ENCODE results near the gene TBC1D30. TPM values are rescaled to one million over a fixed set of nuclear protein-coding genes. Genes with fewer than 3 reads are reported as not detected.

TBC1D30 gene
- total RNA-seq, 1 donor from 2014 or later, result 1.2 TPM

- H3K79me2 ChIP-seq (ENCODE audit: insufficient read depth, low read length), result no peaks in the 10 kb centered on the region
- no peak overlapping the region for H3K27ac ChIP-seq (ENCODE audit: low read depth, low read length)
- H3K4me3 ChIP-seq (ENCODE audit: insufficient read depth, low read depth, low read length), result no peak overlapping the region
- Mint-ChIP-seq H3K36me3 (ENCODE audit: low read depth, unreplicated experiment) (no peaks in the 10 kb centered on the region), H3K27ac (ENCODE audit: unreplicated experiment) (no peak overlapping the region), H3K27me3 (ENCODE audit: low read depth, unreplicated experiment) (peaks cover 47% of the 10 kb centered on the region), H3K4me1 (ENCODE audit: low read depth, unreplicated experiment) (peaks cover 5% of the 10 kb centered on the region), H3K4me3 (ENCODE audit: unreplicated experiment) (peak overlapping the region; percentile 67), H3K9me3 (ENCODE audit: unreplicated experiment) (peaks cover 13% of the 10 kb centered on the region)
- peaks cover 35% of the 10 kb centered on the region for H3K27me3 ChIP-seq (ENCODE audit: insufficient read depth, low read length)
- H3K4me1 ChIP-seq (ENCODE audit: insufficient read depth, low read length), result peaks cover 8% of the 10 kb centered on the region
- peak overlapping the region; percentile 92 for H3K4me2 ChIP-seq (ENCODE audit: low read length)
- peak overlapping the region; percentile 15 for H2AFZ ChIP-seq (ENCODE audit: low read depth, low read length)
- no peak for DNase-seq (ENCODE audit: low read depth)
- peaks cover 3% of the 10 kb centered on the region for H3K9me3 ChIP-seq (ENCODE audit: insufficient read depth, low read depth, low read length)
- no peak overlapping the region for H3K9ac ChIP-seq (ENCODE audit: low read length)
- peak; percentile 79 for TF ChIP-seq EZH2 (IDR thresholded peaks at IDR 0.05; ENCODE audit: insufficient read depth, low read length)
- no peak for TF ChIP-seq CTCF (IDR thresholded peaks at IDR 0.05; ENCODE audit: insufficient read depth, low read depth, low read length)
- no peaks in the 10 kb centered on the region for H4K20me1 ChIP-seq (ENCODE audit: insufficient read depth, low read length)
- H3K36me3 ChIP-seq (ENCODE audit: insufficient read depth, low read length), result no peaks in the 10 kb centered on the region
- no peak for FAIRE-seq
Observed at GRCh38 chr12:64825143-64826021, 935 bp downstream of the TBC1D30 start.

- Histone ChIP-seq H3K9ac (ENCODE audit: low read length) (no peak overlapping the region), H4K20me1 (ENCODE audit: insufficient read depth, low read length) (no peaks in the 10 kb centered on the region), H3K4me1 (ENCODE audit: insufficient read depth, low read length) (peaks cover 8% of the 10 kb centered on the region), H3K27ac (ENCODE audit: low read depth, low read length) (no peak overlapping the region), H3K27me3 (ENCODE audit: insufficient read depth, low read length) (peaks cover 37% of the 10 kb centered on the region), H3K4me3 (ENCODE audit: insufficient read depth, low read depth, low read length) (no peak overlapping the region), H3K36me3 (ENCODE audit: insufficient read depth, low read length) (no peaks in the 10 kb centered on the region), H2AFZ (ENCODE audit: low read depth, low read length) (no peak overlapping the region), H3K4me2 (ENCODE audit: low read length) (peak overlapping the region; percentile 41), H3K79me2 (ENCODE audit: insufficient read depth, low read length) (no peaks in the 10 kb centered on the region), H3K9me3 (ENCODE audit: insufficient read depth, low read depth, low read length) (peaks cover 3% of the 10 kb centered on the region)
- peaks cover 13% of the 10 kb centered on the region for H3K9me3 Mint-ChIP-seq (ENCODE audit: unreplicated experiment)
- H3K36me3 Mint-ChIP-seq (ENCODE audit: low read depth, unreplicated experiment), result no peaks in the 10 kb centered on the region
- FAIRE-seq (no peak), DNase-seq (ENCODE audit: low read depth) (peak; percentile 44)
- no peak overlapping the region for H3K27ac Mint-ChIP-seq (ENCODE audit: unreplicated experiment)
- H3K27me3 Mint-ChIP-seq (ENCODE audit: low read depth, unreplicated experiment), result peaks cover 46% of the 10 kb centered on the region
- H3K4me1 Mint-ChIP-seq (ENCODE audit: low read depth, unreplicated experiment), result peaks cover 5% of the 10 kb centered on the region
- no peak for TF ChIP-seq EZH2 (IDR thresholded peaks at IDR 0.05; ENCODE audit: insufficient read depth, low read length)
- no peak for TF ChIP-seq CTCF (IDR thresholded peaks at IDR 0.05; ENCODE audit: insufficient read depth, low read depth, low read length)
- H3K4me3 Mint-ChIP-seq (ENCODE audit: unreplicated experiment), result no peak overlapping the region
Observed at GRCh38 chr12:64826234-64826633, 1.8 kb downstream of the TBC1D30 start.

GRCh38 chr12:64828713-64829112, 4.3 kb downstream of the TBC1D30 start:
- no peak for TF ChIP-seq CTCF (IDR thresholded peaks at IDR 0.05; ENCODE audit: insufficient read depth, low read depth, low read length)
- no peak for TF ChIP-seq EZH2 (IDR thresholded peaks at IDR 0.05; ENCODE audit: insufficient read depth, low read length)
- no peaks in the 10 kb centered on the region for H3K36me3 ChIP-seq (ENCODE audit: insufficient read depth, low read length)
- DNase-seq (ENCODE audit: low read depth), result no peak
- H4K20me1 ChIP-seq (ENCODE audit: insufficient read depth, low read length), result no peaks in the 10 kb centered on the region
- H3K9me3 Mint-ChIP-seq (ENCODE audit: unreplicated experiment), result peaks cover 10% of the 10 kb centered on the region
- no peaks in the 10 kb centered on the region for H3K79me2 ChIP-seq (ENCODE audit: insufficient read depth, low read length)
- no peaks in the 10 kb centered on the region for H3K9me3 ChIP-seq (ENCODE audit: insufficient read depth, low read depth, low read length)
- H3K27ac Mint-ChIP-seq (ENCODE audit: unreplicated experiment), result no peak overlapping the region
- peaks cover 5% of the 10 kb centered on the region for H3K4me1 Mint-ChIP-seq (ENCODE audit: low read depth, unreplicated experiment)
- no peaks in the 10 kb centered on the region for H3K36me3 Mint-ChIP-seq (ENCODE audit: low read depth, unreplicated experiment)
- no peak overlapping the region for H3K27ac ChIP-seq (ENCODE audit: low read depth, low read length)
- no peak for FAIRE-seq
- no peak overlapping the region for H3K4me2 ChIP-seq (ENCODE audit: low read length)
- H3K4me3 Mint-ChIP-seq (ENCODE audit: unreplicated experiment), result no peak overlapping the region
- peaks cover 41% of the 10 kb centered on the region for H3K27me3 Mint-ChIP-seq (ENCODE audit: low read depth, unreplicated experiment)
- H2AFZ ChIP-seq (ENCODE audit: low read depth, low read length), result no peak overlapping the region
- H3K27me3 ChIP-seq (ENCODE audit: insufficient read depth, low read length), result peaks cover 32% of the 10 kb centered on the region
- no peak overlapping the region for H3K4me3 ChIP-seq (ENCODE audit: insufficient read depth, low read depth, low read length)
- no peak overlapping the region for H3K9ac ChIP-seq (ENCODE audit: low read length)
- peaks cover 8% of the 10 kb centered on the region for H3K4me1 ChIP-seq (ENCODE audit: insufficient read depth, low read length)

All from astrocyte (in vitro differentiated cells and primary cell).